Measurements from ENCODE around the gene COL8A2.
"Not testable (repeated sequence)": the region's sequence is repeated elsewhere in the genome, so short reads cannot be mapped to it uniquely, and the experiment has no call there.

COL8A2 gene

GRCh38 chr1:36125129-36125991 is at the start of gene COL8A2:
TSS of gene COL8A2 (minus strand) at chr1:36125222. CDS start at chr1:36100242, 24,980 bp downstream.
- DNase-seq (ENCODE audit: low read depth in 2 of 2) = no peak

- no peak for DNase-seq (ENCODE audit: low read depth in 2 of 2)
Observed at GRCh38 chr1:36174713-36175112, 49.7 kb upstream of the COL8A2 start.

- peak in 1 of 2 experiments; percentile 36 for DNase-seq (ENCODE audit: low read depth in 2 of 2)
Observed at GRCh38 chr1:36172983-36173382, 48.0 kb upstream of the COL8A2 start.

- no peak for DNase-seq (ENCODE audit: low read depth in 2 of 2)
Observed at GRCh38 chr1:36172017-36172747, 47.2 kb upstream of the COL8A2 start.

GRCh38 chr1:36170643-36171412 is 45.8 kb upstream of the COL8A2 start:
- DNase-seq (ENCODE audit: low read depth in 2 of 2) = no peak

- DNase-seq (ENCODE audit: low read depth in 2 of 2) = no peak
Observed at GRCh38 chr1:36168514-36168913, 43.5 kb upstream of the COL8A2 start.

GRCh38 chr1:36166938-36167905 is 42.2 kb upstream of the COL8A2 start:
- DNase-seq (ENCODE audit: low read depth in 2 of 2) = no peak

GRCh38 chr1:36166136-36166535 is 41.1 kb upstream of the COL8A2 start:
- DNase-seq (ENCODE audit: low read depth in 2 of 2) = no peak

GRCh38 chr1:36165145-36165544 is 40.1 kb upstream of the COL8A2 start:
- DNase-seq (ENCODE audit: low read depth in 2 of 2) = no peak

- no peak for DNase-seq (ENCODE audit: low read depth in 2 of 2)
Observed at GRCh38 chr1:36164361-36164760, 39.3 kb upstream of the COL8A2 start.

- DNase-seq (ENCODE audit: low read depth in 2 of 2) = no peak
Observed at GRCh38 chr1:36163426-36163825, 38.4 kb upstream of the COL8A2 start.

- DNase-seq (ENCODE audit: low read depth in 2 of 2) = no peak
Observed at GRCh38 chr1:36162680-36163239, 37.7 kb upstream of the COL8A2 start.

- DNase-seq (ENCODE audit: low read depth in 2 of 2) = no peak
Observed at GRCh38 chr1:36161641-36162531, 36.9 kb upstream of the COL8A2 start.

GRCh38 chr1:36160949-36161485 is 36.0 kb upstream of the COL8A2 start:
- no peak for DNase-seq (ENCODE audit: low read depth in 2 of 2)

- no peak for DNase-seq (ENCODE audit: low read depth in 2 of 2)
Observed at GRCh38 chr1:36160388-36160948, 35.4 kb upstream of the COL8A2 start.

- no peak for DNase-seq (ENCODE audit: low read depth in 2 of 2)
Observed at GRCh38 chr1:36159614-36160387, 34.8 kb upstream of the COL8A2 start.

- not testable (repeated sequence) for DNase-seq (ENCODE audit: low read depth in 2 of 2)
Observed at GRCh38 chr1:36158827-36159252, 33.8 kb upstream of the COL8A2 start.

Data from fibroblast of skin of left quadriceps (primary cell).